HG03045 (cell line): ENCODE results near the gene ELFN1.
"Not testable (repeated sequence)": the region's sequence is repeated elsewhere in the genome, so short reads cannot be mapped to it uniquely, and the experiment has no call there.

ENCODE experiments used
- ATAC-seq: cut with Tn5 transposase; IDR thresholded peaks from one replicate; pipeline ENCODE4 v1.9.1; 2021; ENCODE audit warnings: mild to moderate bottlenecking, moderate library complexity; ENCODE audit not compliant: unreplicated experiment

Gene ELFN1

DNA sequence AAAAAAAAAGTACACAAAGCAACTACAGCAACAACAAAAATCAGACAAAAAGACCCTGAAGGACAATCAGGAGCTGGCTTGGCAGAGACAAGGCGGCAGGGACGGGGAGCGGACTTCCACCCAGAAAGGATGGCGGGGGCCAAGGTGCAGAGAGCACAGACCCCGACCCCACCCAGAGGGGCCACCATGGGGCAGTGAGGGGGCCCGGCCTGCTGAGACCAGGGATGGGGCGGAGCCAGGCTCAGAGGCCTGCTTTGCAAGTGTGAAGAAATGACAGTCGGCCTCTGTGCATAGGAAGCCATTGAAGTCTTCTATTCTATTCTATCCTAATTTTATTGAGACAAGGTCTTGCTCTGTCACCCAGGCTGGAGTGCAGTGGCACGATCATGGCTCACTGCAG is 82.0 kb downstream of the ELFN1 start:
- ATAC-seq = no peak

DNA sequence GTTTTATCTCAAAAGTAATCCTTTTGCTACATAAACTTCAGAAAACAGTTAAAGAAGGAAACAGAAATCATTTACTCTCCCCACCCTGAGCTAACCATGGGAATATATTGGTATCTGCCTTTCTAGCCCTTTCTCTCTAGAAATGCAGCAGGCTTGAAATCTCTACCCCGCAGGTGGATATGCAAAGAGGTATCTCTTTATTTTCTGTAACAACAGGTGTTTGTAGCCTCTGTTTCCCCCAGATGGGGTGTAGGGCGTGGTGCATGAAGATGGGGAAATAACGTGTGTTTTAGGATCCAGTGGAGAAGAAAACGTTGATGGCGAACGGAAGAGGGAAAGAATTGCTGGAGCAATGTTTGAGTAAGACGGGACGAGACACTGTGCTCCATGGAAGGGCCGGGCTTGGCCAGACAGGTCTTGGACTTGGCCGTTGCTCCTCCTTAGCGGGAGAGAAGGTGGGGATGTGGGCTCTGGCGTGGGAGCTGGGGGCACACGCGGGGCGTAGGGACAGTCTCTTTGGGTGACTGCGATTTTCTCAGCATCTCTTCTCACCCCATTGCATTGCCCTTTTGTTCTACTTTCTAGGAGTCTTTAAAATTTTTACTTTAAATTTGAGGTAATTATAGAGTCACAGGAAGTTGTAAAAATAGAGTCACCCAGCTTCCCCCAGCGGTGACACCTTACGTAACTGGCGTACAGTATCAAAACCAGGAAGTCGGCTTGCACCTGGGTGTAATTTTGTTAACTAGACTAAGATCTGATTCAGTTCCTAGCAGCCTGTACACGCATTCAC is 82.9 kb downstream of the ELFN1 start:
- no peak for ATAC-seq

DNA sequence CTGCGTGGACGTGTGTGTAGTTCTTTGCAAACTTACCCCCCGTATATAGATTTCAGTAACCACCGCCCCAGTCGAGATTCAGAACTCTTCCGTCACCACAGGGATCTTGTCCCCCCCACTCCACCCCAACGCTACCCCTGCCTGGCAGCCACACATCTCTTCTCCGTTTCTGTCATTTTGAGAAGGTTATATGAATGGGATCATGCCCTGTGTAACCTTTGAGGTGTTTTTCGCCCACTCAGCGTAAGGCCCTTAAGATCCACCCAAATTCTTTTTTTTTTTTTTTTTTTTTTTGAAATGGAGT is 83.4 kb downstream of the ELFN1 start:
- no peak for ATAC-seq

DNA sequence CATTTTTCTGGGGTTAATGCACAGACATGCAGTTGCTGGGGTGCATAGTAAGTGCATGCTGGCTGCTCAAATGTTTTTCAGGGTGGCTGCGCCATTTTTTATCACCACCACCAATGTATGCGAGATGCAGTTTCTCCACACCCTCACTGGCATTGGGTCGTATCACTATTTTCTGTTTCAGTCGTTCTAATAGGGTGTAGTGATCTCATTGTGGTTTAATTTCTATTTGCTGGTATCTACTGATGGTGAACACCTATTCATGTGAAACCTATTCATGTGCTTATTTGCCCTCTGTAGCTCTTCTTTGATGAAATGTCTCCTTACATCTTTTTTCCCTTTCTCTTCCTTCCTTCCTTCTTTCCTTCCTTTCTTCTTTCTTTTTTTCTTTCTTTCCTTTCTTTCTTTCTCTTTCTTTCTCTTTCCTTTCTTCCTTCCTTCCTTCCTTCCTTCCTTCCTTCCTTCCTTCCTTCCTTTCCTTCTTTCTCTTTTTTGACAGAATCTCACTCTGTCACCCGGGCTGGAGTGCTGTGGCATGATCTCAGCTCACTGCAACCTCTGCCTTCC is 84.3 kb downstream of the ELFN1 start:
- no peak for ATAC-seq

DNA sequence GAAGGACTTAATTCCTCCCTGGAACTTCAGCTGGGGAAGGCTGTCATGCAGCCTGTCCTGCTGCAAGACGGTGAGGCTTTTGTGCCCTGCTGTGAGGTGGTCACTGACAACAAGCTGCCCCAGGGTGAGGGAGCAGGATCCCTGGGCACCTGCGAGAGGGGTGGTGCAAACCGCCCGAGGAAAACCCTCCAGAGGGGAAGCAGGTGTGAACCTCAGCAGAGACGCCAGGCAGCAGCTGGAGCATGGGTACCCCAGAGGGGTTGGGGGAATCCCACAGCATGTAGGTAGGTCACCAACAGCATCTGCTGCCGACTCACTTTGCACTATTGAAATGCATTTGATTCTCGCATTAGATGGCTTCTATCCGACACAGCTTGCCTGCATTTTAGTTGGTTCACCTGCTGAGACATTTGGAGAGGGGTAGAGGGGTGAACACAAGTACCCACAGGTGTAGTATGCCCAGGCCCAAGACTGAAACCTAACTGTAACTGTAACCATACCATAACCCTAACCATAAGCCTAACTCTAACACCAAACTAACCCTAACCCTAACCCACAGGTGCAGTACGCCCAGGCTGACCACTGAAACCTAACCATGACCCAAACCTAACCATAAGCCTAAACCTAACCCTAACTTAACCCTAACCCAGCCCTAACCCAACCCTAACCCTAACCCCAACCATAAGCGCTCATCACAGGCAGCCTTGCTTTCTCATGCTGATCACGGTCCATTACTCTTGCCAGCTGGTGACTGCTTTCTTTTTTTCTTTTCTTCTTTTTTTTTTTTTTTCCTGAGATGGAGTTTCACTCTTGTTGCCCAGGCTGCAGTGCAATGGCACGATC is 85.9 kb downstream of the ELFN1 start:
- no peak for ATAC-seq

DNA sequence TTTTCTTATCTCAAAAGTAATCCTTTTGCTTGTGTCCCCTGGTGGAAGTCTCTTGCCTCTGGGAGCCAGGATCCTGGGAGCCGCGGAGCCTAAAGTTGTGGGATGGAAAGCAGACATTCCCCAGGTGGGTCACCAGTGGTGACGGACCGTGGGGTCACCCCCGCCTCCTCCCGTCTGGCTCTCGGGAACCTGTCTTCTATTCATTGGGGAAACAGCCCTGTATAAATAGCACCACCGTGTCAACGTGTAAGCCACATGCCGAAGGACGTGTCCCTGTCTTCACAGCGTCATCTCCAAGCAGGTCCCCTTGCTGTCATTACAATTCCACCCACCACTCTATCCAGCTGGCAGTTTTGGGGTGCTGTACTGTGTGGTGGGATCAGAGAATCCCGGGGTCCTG is 87.5 kb downstream of the ELFN1 start:
- ATAC-seq = no peak

DNA sequence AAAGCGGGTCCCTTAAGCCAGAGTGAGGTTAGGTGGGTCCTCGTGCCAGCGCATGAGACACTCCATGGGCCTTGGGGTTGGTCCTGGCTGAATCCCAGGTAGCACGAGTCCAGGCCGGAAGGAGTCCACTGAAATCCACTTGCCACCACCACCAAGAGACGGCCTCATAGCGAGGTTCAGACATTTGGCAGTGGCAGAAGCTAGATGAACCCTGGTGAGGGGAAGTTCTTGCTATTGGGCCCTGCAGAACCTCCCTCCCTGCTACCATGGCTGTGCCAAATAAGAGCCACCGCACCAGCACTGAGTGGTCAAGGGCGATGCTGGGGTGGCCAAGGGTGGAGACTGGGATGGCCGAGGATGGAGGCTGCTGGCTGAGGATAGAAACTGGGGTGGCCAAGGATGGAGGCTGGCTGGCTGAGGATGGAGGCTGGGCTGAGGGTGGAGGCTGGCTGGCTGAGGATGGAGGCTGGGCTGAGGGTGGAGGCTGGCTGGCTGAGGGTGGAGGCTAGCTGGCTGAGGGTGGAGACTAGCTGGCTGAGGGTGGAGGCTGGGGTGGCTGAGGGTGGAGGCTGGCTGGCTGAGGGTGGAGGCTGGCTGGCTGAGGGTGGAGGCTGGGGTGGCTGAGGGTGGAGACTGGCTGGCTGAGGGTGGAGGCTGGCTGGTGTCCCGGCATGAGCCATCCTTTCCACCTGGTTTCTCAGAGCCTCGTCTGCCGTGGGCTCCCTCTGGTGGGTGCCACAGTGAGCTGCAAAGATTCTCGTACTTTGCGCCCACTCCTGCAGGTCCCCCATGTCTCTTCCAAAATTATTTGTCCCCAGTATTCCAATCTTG is 88.2 kb downstream of the ELFN1 start:
- ATAC-seq = no peak

DNA sequence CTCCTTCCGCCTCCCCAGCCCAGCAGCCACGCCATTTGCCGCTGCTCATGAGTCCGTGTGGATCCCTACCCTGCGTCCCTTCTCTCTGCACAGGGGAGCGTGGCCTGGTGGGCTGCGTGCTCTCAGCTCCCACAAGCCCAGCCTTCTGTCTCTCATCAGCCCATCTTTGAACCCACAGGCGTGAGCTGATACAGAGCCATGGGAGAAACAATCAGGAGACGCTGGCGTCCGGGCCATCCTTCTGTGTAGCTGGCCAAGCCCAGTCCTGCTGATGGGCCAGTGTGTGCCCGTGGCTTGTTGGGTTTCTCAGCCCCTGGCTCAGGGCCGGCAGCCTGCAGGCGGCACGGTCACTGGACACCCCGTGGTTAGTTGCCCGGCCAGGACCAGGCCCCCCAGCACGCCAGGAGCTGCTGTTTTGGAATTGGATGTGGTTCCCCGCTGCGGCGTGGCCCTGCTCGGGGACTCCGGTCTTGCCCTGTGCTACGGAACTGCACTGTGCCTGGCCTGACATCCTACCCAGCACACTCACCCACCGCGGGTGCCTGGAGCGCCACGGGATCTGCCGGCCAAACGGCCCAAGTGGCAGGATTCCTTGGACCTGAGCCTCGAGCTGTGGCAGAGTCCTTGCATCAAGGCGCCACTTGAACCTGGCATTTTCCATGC is 88.9 kb downstream of the ELFN1 start:
- no peak for ATAC-seq

DNA sequence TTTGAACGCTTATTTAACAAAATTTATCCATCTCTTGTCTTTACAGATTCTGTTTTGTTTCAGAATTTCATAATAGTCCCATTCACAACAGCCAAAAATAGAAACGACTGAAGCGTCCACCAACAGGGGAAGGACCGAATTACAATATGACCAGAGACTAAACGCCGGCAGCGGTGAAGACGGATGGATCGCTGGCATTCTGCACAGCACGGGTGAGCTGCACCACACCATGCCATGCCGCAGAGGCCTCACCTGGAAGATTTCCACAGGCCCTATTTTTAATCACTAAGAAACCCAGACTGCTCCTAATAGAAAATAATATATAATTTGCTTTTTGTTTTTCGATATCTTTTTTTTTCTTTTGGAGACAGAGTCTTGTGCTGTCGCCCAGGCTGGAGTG is 91.0 kb downstream of the ELFN1 start:
- ATAC-seq = no peak

DNA sequence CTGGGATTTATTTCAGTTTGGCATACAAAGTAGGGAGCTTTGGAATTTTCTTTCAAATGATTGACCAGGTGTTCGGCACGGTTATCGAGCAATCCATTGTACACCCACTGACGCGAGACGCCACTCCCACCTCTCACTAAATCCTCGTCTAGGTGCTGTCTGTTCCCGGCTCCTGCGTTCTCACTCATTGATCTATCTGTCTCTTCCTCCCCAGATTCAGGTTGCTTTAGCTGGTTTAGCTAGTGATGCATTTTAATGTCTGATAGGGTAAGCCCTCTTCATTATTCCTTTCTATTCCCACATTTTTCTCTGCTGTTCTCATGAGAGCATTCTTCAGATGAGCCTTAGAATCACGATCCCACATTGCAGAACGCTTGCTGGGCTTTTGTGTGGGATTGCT is 91.7 kb downstream of the ELFN1 start:
- ATAC-seq = no peak

DNA sequence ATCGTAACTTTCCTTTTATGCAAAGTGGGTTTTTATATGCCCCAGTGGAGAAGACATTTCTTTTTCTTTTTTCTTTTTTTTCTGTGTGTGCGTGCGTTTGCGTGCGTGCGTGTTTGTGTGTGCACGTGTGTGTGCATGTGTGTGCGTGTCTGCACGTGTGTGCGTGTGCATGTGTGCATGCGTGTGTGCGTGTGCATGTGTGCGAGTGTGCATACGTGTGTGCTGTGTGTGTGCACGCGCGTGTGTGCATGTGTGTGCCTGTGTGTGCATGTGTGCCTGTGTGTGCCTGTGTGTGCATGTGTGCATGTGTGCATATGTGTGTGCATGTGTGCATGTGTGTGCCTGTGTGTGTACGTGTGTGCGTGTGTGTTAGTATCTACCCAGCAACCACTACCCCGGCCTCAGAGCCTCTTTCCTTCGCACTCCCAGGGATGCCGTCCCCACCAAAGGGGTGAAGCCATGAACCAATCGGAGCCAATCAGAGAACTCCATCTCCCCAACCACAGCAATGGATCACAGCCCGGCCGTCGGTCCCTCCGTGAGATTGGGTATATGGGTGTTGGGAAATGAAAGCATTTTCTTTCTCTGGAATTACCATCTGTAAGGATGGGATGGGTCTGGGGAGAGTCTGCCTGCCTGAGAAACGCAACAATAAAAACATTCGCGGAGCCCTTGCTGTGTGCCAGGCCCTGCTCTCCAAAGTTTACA is 92.3 kb downstream of the ELFN1 start:
- no peak for ATAC-seq

DNA sequence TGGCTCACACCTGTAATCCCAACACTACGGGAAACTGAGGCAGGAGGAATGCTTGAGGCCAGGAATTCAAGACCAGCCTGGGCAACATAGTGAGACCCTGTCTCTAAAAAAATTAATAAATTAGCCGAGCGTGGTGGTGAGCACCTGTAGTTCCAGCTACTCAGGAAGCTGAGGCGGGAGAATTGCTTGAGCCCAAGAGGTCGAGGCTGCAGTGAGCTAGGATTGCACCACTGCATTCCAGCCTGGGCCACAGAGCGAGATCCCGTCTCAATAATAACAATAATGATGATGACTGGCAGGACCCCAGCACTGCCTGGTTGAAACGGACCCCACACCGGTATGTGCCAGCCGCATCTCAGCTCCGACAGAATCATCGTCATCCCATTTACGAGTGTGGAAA is 93.0 kb downstream of the ELFN1 start:
- ATAC-seq = no peak

DNA sequence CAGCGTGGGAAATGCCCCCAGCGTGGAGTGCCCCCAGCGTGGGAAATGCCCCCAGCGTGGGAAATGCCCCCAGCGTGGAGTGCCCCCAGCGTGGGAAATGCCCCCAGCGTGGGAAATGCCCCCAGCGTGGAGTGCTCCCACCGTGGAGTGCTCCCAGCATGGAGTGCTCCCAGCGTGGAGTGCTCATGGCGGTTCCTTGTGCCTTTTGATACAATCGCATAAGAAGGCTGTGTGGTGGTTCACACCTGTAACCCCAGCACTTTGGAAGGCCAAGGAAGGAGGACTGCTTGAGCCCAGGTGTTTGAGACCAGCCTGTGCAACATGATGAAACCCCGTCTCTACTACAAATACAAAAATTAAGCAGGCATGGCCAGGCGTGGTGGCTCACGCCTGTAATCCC is 93.8 kb downstream of the ELFN1 start:
- ATAC-seq = not testable (repeated sequence)

DNA sequence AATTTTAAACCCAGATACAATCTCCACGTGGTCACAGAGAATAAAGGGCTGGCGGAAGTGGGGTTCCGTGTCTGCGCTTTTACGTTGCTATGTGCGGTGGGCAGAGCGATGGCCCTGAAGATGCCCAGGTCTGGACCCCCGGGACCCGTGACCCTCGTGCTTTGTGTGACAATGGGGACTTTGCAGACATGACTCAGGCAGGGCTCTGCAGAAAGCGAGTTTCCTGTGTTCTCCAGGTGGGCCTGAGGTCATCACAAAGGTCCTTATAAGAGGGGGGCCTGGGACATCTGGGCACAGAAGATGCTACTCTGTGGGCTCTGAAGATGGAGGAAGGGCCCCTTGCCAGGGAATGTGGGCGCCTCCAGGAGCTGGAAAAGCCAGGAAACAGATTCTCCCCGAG is 95.3 kb downstream of the ELFN1 start:
- no peak for ATAC-seq

DNA sequence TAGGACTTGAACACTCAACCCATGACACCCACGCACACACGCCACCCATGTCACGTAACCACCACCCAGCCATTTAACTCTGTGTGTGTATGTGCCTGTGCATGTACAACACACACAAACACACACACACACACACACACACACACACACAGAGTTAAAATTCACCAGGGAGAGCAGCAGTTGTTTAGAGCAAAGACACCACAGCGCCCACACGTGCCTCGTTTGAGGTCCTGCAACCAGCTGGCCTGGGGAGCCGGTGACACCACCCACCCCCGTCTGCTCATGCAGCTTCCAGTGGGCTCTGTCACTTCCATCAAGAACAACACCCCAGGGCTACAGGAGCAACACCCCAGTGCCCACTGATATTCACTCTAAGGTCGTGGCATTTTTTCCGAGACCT is 97.4 kb downstream of the ELFN1 start:
- ATAC-seq = no peak

DNA sequence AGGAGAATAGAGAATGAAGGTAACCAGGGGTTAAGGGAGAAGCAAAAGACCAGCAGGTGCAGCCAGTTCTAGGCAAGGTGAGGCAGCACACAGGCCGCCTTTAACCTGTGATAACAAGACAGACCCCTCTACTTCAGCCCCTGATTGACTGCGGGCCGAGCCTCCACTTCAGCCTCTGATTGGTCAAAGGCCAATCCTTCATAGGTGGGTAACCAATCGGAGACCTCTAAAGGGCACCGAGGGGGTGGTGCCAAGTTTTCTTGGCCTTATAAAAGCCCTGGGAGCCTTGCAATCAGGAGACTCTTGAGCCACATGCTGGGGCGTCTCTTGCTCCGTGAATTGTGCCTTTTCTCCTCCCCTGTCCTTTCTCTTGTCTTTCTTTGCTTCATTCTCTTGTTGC is 98.8 kb downstream of the ELFN1 start:
- no peak for ATAC-seq

DNA sequence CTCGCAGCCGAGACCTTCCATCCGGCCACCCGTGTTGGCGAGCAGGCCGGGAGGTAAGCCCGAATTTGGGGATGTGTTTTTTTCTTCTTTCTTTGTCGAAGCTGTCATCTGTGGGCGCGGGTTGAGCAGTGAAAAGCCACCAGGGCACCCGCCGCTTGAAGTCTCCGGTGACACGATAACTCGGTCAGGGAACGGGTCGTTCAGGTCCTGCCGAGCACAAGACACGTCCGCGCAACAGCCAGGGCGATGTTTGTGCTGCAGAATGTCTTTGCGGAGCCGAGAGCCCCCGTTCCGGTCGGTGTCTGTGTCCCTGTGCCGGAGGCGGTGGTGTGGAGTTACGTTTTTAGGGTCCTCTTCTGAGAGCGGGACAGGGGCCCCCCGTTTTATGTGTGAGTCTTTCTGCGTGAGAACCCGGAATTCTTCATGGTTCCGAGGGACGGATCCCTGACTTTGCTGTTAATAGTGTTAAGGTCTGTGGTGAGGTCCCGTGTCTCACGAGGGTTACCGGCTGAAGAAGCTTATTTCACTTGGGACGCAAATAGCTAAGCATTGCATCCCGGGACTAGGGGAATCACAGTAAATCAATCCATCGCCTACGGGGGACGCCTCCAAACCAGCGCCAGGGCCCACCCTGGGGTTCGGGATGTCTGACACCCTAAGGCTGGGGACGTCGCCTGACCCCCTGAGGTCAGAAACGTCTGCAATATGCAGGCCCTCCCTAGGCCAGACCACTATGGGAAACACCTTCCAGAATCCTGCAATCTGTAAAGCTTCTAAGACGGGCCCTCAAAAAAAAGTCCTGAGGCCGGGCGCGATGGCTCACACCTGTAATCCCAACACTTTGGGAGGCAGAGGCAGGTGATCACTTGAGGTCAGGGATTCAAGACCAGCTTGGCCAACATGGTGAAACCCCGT is 99.5 kb downstream of the ELFN1 start:
- ATAC-seq = no peak

DNA sequence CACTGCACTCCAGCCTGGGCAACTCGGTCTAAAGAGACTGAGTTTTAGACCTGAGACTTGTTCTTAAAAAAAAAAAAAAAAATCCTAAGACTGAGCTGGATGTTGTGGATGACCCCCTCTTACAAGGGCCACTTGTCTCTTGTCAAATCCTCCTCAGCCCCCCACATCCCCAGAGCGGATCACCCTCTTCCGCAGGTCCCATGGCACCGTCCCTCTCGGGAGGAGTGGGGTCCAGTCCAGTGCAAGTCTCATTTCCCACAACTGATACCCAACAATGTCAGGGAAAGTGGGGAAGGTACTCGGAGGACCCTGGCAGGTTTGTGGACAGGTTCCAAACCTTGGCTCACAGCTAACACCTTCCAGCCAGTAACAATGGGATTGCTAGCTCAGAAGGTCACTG is 100.3 kb downstream of the ELFN1 start:
- ATAC-seq = no peak

DNA sequence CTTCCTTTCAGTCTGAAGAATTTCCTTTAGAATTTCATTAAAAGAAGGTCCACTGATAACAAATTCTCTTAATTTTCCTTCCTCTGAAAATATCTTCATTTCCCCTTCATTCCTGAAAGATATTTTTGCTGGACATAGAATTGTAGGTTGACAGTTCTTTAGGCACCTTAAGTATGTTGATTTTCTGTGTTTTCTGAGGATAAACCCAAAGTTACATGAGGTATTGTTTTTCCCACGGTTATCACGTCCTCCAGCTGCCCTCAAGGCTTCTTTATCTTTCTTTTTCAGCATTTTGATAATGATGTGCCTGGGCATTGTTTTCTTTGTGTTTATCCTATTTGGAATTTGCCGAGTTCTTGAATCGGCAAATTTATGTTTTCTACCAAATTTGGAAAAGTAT is 105.3 kb downstream of the ELFN1 start:
- no peak for ATAC-seq
